Lung (tissue), 12 donors: Measurements from ENCODE around the gene F2. TPM values are rescaled to one million over a fixed set of nuclear protein-coding genes. Genes with fewer than 3 reads are reported as not detected.

Source experiments
- ATAC-seq: fragments of 200-7000 bp; cut with Tn5 transposase; one replicate; pipeline ENCODE4 v1.9.1; 2020; ENCODE audit warnings: moderate number of reproducible peaks; ENCODE audit not compliant: insufficient read depth, low FRiP score
- DNase-seq, 3 donors: peaks; one replicate each; pipeline ENCODE4 v3.0.0-alpha.2; 2013 to 2017
- H3K27ac ChIP-seq, 2 donors: one replicate each; pipeline ENCODE4 v1.5.1; 2013; ENCODE audit warnings: mild to moderate bottlenecking in 2 of 2, moderate library complexity in 2 of 2, control low read depth in 1 of 2, inconsistent platforms in 1 of 2, low read depth in 1 of 2, low read length in 1 of 2
- H3K27me3 ChIP-seq, 3 donors: one replicate each; pipeline ENCODE4 v1.5.1; 2013; ENCODE audit warnings: low read length in 2 of 3; ENCODE audit not compliant: control insufficient read depth in 3 of 3, insufficient read depth in 3 of 3
- H3K36me3 ChIP-seq, 4 donors: one replicate each; pipeline ENCODE4 v1.5.1; 2013; ENCODE audit warnings: low read length in 4 of 4, mild to moderate bottlenecking in 1 of 4, moderate library complexity in 1 of 4; ENCODE audit not compliant: control insufficient read depth in 4 of 4, insufficient read depth in 4 of 4
- H3K4me1 ChIP-seq, 5 donors: one replicate each; pipeline ENCODE4 v1.5.1; 2013; ENCODE audit warnings: low read length in 5 of 5, mild to moderate bottlenecking in 2 of 5, moderate library complexity in 1 of 5; ENCODE audit not compliant: control insufficient read depth in 5 of 5, insufficient read depth in 5 of 5
- H3K4me3 ChIP-seq: one replicate; pipeline ENCODE4 v1.5.1; 2013; ENCODE audit warnings: mild to moderate bottlenecking, control low read depth, moderate library complexity
- H3K9ac ChIP-seq, 2 donors: one replicate each; pipeline ENCODE4 v1.5.1; 2013; ENCODE audit warnings: low read length in 2 of 2, control low read depth in 1 of 2; ENCODE audit not compliant: insufficient read depth in 1 of 2
- H3K9me3 ChIP-seq, 4 donors: one replicate each; pipeline ENCODE4 v1.5.1; 2013; ENCODE audit warnings: low read length in 3 of 4, mild to moderate bottlenecking in 1 of 4, moderate library complexity in 1 of 4; ENCODE audit not compliant: control insufficient read depth in 4 of 4, insufficient read depth in 3 of 4
- CTCF ChIP-seq: IDR thresholded peaks from 2 replicates; pipeline ENCODE4 v1.5.1; 2012; ENCODE audit warnings: mild to moderate bottlenecking; ENCODE audit errors: control extremely low read depth, extremely low read depth
- WGBS, 2 donors: extraction: QIAGEN DNeasy Blood & Tissue Kit; methylation state at CpG; one replicate each; pipeline ENCODE4 v1.1.7; 2013; 5-methylcytosine and 5-hydroxymethylcytosine counted together
- polyA plus RNA-seq, 2 donors: library from polyadenylated mRNA; stranded (reverse); fragments of 200-250 nt; gene quantifications; one replicate each; pipeline ENCODE4 v1.2.1, GENCODE V29; 2013
- total RNA-seq, 2 donors: library from RNA; depleted of rRNA in 1 of 2; stranded (reverse); fragments of >200 nt in 1 of 2; gene quantifications; one replicate each; pipeline ENCODE4 v1.2.1, GENCODE V29; 2014 to 2021
- donor health status: control.
- donor health status: control.
- donor health status: Bipolar disorder and iron deficiency.
- donor health status: healthy.
- donor health status: DM: yes; HTN: yes; CAD: no.

The F2 gene
- total and polyA plus RNA-seq, 4 donors, result 0.01 to 0.40 (median 0.26) TPM; not detected in 1

GRCh38 chr11:46762248-46762647, 43.2 kb downstream of the F2 start:
- no peaks in the 10 kb centered on the region for H3K27me3 ChIP-seq

GRCh38 chr11:46766656-46767055, 47.6 kb downstream of the F2 start:
- no peak for DNase-seq
- H3K27ac ChIP-seq, result no peak overlapping the region
- no peak overlapping the region for H3K4me3 ChIP-seq
- ATAC-seq, result no peak
- no peaks in the 10 kb centered on the region for H3K9me3 ChIP-seq
- TF ChIP-seq CTCF, result no peak
- no peaks in the 10 kb centered on the region for H3K27me3 ChIP-seq
- no peak overlapping the region for H3K9ac ChIP-seq
- 93% methylated on average over 2 of the region's 2 CpGs for WGBS, 2 donors
- no peaks in the 10 kb centered on the region for H3K4me1 ChIP-seq
- H3K36me3 ChIP-seq, result peaks cover 15 to 42% (median 33%) of the 10 kb centered on the region in 4 donors

More at GRCh38 chr11:46762248-46762647, 43.2 kb downstream of the F2 start:
- Histone ChIP-seq H3K36me3 (peaks cover 19 to 49% (median 36%) of the 10 kb centered on the region in 4 donors), H3K4me3 (no peak overlapping the region), H3K4me1 (no peaks in the 10 kb centered on the region), H3K27ac (no peak overlapping the region), H3K9ac (no peak overlapping the region), H3K9me3 (no peaks in the 10 kb centered on the region)
- no peak for TF ChIP-seq CTCF
- no peak for DNase-seq
- ATAC-seq, result no peak

GRCh38 chr11:46769636-46770221, 50.7 kb downstream of the F2 start:
- no peak overlapping the region for H3K4me3 ChIP-seq
- H3K36me3 ChIP-seq, result peaks cover 10 to 25% (median 22%) of the 10 kb centered on the region in 4 donors
- H3K27ac ChIP-seq, result no peak overlapping the region
- 76 to 92% methylated on average over 4 of the region's 4 CpGs for WGBS, 2 donors
- DNase-seq, result peak in 1 of 3 donors; percentile 1
- H3K27me3 ChIP-seq, result no peaks in the 10 kb centered on the region
- no peak overlapping the region for H3K9ac ChIP-seq
- ATAC-seq, result peak; percentile 19
- no peaks in the 10 kb centered on the region for H3K4me1 ChIP-seq
- no peaks in the 10 kb centered on the region for H3K9me3 ChIP-seq
- no peak for TF ChIP-seq CTCF

GRCh38 chr11:46776878-46777277, 57.9 kb downstream of the F2 start:
- H3K9me3 ChIP-seq, result no peaks in the 10 kb centered on the region
- no peak for DNase-seq
- no peaks in the 10 kb centered on the region for H3K4me1 ChIP-seq
- H3K27ac ChIP-seq, result no peak overlapping the region
- H3K9ac ChIP-seq, result no peak overlapping the region
- ATAC-seq, result no peak
- TF ChIP-seq CTCF, result no peak
- WGBS, 2 donors, result 95 to 100% methylated on average over 2 of the region's 2 CpGs
- H3K4me3 ChIP-seq, result no peak overlapping the region
- no peaks in the 10 kb centered on the region for H3K27me3 ChIP-seq
- H3K36me3 ChIP-seq, result peaks cover 22 to 39% (median 29%) of the 10 kb centered on the region in 4 donors
